AG09309 (cell line): Measurements from ENCODE around the gene FANCF.

ENCODE experiments used
- DNase-seq: peaks from one replicate; pipeline ENCODE4 v3.0.0-alpha.2; 2010; ENCODE audit warnings: low read depth
- H3K4me3 ChIP-seq: 2 replicates; pipeline ENCODE4 v1.5.1; 2011; ENCODE audit warnings: mild to moderate bottlenecking, low read depth, low read length, moderate library complexity; ENCODE audit not compliant: control insufficient read depth
- TF ChIP-seq, protein P1 (sequence below): IDR thresholded peaks from 2 replicates; pipeline ENCODE4 v1.5.1; 2011; ENCODE audit warnings: mild to moderate bottlenecking, low read depth, low read length, inconsistent platforms; ENCODE audit not compliant: insufficient read depth, control insufficient read depth; ENCODE audit errors: missing control alignments

FANCF gene

DNA sequence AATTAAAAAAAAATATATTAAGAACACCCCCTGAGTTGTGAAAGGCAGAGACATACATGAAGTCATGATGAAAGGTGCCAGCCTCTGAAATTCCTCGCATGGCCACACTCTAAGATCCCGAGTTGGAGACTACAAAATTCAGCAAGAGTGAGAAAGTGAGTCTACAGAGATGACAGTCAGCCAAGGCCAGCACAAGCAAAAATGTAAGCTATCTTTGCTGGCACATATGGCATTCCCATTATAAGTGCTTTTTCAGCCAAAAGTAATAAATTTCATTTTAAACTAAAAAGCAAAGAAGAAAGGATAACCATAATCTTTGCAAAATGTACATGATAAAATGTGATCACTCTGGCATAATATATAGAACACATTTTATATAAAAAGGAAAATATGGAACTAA, 40.6 kb downstream of the FANCF start:
- TF ChIP-seq, protein P1, sequence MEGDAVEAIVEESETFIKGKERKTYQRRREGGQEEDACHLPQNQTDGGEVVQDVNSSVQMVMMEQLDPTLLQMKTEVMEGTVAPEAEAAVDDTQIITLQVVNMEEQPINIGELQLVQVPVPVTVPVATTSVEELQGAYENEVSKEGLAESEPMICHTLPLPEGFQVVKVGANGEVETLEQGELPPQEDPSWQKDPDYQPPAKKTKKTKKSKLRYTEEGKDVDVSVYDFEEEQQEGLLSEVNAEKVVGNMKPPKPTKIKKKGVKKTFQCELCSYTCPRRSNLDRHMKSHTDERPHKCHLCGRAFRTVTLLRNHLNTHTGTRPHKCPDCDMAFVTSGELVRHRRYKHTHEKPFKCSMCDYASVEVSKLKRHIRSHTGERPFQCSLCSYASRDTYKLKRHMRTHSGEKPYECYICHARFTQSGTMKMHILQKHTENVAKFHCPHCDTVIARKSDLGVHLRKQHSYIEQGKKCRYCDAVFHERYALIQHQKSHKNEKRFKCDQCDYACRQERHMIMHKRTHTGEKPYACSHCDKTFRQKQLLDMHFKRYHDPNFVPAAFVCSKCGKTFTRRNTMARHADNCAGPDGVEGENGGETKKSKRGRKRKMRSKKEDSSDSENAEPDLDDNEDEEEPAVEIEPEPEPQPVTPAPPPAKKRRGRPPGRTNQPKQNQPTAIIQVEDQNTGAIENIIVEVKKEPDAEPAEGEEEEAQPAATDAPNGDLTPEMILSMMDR: no peak
- DNase-seq: no peak
- H3K4me3 ChIP-seq: no peak overlapping the region

DNA sequence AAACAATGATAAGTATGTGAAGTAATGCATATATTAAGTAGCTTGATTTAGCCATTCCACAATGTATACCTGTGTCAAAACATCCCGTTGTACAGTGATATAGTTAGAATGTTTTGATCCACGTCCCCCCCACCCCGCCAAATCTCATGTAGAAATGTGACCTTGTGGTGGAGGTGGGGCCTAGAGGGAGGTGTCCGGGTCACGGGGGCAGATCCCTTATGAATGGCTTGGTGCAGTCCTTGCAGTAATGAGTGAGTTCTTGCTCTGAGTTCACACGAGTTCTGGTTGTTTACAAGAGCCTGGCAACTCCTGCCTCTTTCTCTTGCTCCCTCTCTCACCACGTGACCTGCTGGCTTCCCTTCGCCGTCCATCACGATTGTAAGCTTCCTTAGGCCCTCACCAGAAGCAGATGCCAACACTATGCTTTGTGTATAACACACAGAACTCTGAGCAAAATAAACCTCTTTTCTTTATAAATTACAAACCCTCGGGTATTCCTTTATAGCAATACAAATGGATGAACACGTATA, 41.6 kb downstream of the FANCF start:
- H3K4me3 ChIP-seq: no peak overlapping the region
- DNase-seq: no peak
- TF ChIP-seq, protein P1: no peak

DNA sequence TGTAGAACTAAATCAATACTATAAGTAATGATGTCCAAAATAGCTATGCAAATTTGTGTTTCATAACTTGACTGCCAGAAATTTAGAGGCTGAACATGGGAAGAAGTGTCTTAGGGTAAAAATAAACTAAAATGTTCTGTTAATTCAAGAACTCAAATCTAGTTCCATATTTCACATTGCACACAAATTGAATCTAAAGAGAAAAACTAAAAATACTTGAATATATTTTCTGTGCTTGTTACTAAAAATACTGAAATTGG, 43.5 kb downstream of the FANCF start:
- no peak overlapping the region for H3K4me3 ChIP-seq
- no peak for DNase-seq
- TF ChIP-seq, protein P1: no peak

DNA sequence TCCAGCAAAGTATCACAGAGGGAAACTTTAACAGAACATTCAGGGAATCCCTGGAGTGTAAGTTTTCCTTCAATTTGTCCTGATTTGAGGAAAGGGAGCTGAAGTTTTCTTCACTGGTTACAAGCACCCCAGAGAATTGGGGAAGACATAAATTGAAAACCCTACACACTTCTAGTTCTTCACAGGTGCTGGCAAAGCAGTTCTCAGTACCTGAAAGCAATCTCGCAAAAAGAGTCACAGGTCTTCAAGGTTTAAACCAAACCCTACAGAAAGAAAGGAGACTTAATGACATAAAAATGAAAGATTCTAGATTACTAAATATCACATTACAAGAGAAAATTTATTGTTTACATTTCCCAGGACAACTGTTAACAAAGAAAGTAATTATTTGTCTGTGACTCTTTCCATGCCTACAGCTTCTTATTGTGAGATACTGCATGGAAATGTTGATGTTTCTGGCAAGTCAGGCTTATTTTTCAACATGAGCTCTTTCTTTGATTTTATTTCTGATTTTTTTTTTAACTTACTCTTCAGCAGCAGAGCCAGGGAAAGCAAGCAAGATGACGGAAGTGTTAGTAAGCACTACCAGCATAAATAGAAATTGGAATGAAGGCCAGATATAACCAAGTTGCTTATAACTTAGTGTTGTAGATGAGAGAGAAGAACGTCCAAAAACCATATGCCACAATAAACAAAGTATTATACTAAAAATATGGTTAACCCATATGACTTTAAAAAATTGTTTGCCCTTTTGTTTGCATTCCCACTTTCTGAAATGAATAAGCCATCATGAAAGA, 44.1 kb downstream of the FANCF start:
- H3K4me3 ChIP-seq: no peak overlapping the region
- TF ChIP-seq, protein P1: no peak
- no peak for DNase-seq

DNA sequence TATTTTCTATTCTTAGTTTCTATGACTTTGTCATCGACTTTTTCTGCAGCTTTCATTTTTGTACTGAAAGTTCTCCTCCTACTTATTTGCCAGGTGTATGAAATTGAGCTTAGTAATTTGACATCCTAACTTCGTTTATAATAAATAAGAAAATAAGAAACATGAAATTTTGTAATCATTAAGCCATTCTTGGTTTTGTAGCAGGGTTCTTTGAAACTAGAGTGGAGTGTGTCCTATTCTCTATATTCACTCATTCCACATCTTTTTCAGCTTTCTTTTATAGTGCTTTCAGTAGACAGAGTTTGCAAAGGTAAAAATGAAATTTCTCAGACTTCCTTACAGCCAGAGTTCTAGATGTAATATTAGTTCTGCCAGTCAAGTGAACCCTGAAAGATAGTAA, 47.8 kb downstream of the FANCF start:
- H3K4me3 ChIP-seq: no peak overlapping the region
- no peak for DNase-seq
- TF ChIP-seq, protein P1: no peak
